T follicular helper cell (primary cell): Measurements from ENCODE around the gene BCL3.
"Not testable (repeated sequence)": the region's sequence is repeated elsewhere in the genome, so short reads cannot be mapped to it uniquely, and the experiment has no call there.

Source experiments
- DNase-seq: peaks from one replicate; pipeline ENCODE4 v3.0.0-alpha.2; 2020; ENCODE audit warnings: low read depth
- total RNA-seq, 2 experiments: gene quantifications; one replicate each; lab custom pipeline; 2026; lab: John Stamatoyannopoulos, UW

Gene BCL3
- total RNA-seq = 10.9 to 11.6 reads per million in 2 experiments

GRCh38 chr19:44748426-44749254, at the start of gene BCL3:
Gene BCL3, plus strand, starts transcription at chr19:44748708. Its CDS starts 83 bp downstream, at chr19:44748791.
- peak; percentile 49 for DNase-seq

GRCh38 chr19:44700547-44700946, 48.0 kb upstream of the BCL3 start:
- no peak for DNase-seq

GRCh38 chr19:44701228-44701627, 47.3 kb upstream of the BCL3 start:
- no peak for DNase-seq

GRCh38 chr19:44702551-44703176, 45.8 kb upstream of the BCL3 start:
- no peak for DNase-seq

- DNase-seq = no peak
Measured at GRCh38 chr19:44703336-44704078, 45.0 kb upstream of the BCL3 start.

- no peak for DNase-seq
Measured at GRCh38 chr19:44704982-44705381, 43.5 kb upstream of the BCL3 start.

- DNase-seq = no peak
Measured at GRCh38 chr19:44705502-44706010, 43.0 kb upstream of the BCL3 start.

- no peak for DNase-seq
Measured at GRCh38 chr19:44706506-44707236, 41.8 kb upstream of the BCL3 start.

- no peak for DNase-seq
Measured at GRCh38 chr19:44707794-44708193, 40.7 kb upstream of the BCL3 start.

GRCh38 chr19:44708940-44709339, 39.6 kb upstream of the BCL3 start:
- no peak for DNase-seq

- DNase-seq = not testable (repeated sequence)
Measured at GRCh38 chr19:44709434-44710266, 38.9 kb upstream of the BCL3 start.

- no peak for DNase-seq
Measured at GRCh38 chr19:44710483-44710882, 38.0 kb upstream of the BCL3 start.

- DNase-seq = no peak
Measured at GRCh38 chr19:44712864-44713515, 35.5 kb upstream of the BCL3 start.

GRCh38 chr19:44714597-44715169, 33.8 kb upstream of the BCL3 start:
- DNase-seq = no peak

GRCh38 chr19:44717603-44718002, 30.9 kb upstream of the BCL3 start:
- no peak for DNase-seq

GRCh38 chr19:44718441-44719261, 29.9 kb upstream of the BCL3 start:
- DNase-seq = no peak

- no peak for DNase-seq
Measured at GRCh38 chr19:44719262-44719701, 29.2 kb upstream of the BCL3 start.

- DNase-seq = not testable (repeated sequence)
Measured at GRCh38 chr19:44720396-44720795, 28.1 kb upstream of the BCL3 start.

GRCh38 chr19:44720945-44721344, 27.6 kb upstream of the BCL3 start:
- DNase-seq = no peak
